ENCODE results near the gene RHEBL1. TPM values are rescaled to one million over a fixed set of nuclear protein-coding genes. Genes with fewer than 3 reads are reported as not detected.
A peak's percentile ranks its signal among the peaks of the same experiment; 100 is the strongest.

RHEBL1 gene
- total RNA-seq, 1 donor from 2014 or later: 3.2 TPM

GRCh38 chr12:49059045-49059298 is 10.8 kb downstream of the RHEBL1 start:
- Mint-ChIP-seq H3K36me3 (ENCODE audit: low read depth, unreplicated experiment) (peaks cover 34% of the 10 kb centered on the region), H3K4me1 (ENCODE audit: unreplicated experiment) (peaks cover 54% of the 10 kb centered on the region), H3K9me3 (ENCODE audit: unreplicated experiment) (no peaks in the 10 kb centered on the region), H3K4me3 (ENCODE audit: unreplicated experiment) (peak overlapping the region; percentile 98), H3K27ac (ENCODE audit: unreplicated experiment) (peak overlapping the region; percentile 89), H3K27me3 (ENCODE audit: unreplicated experiment) (peaks cover 25% of the 10 kb centered on the region)
- TF ChIP-seq CTCF (IDR thresholded peaks at IDR 0.05; ENCODE audit: unreplicated experiment): no peak
- DNase-seq (ENCODE audit: low spot score): no peak

- Mint-ChIP-seq H3K9me3 (ENCODE audit: unreplicated experiment) (no peaks in the 10 kb centered on the region), H3K4me1 (ENCODE audit: unreplicated experiment) (peaks cover 54% of the 10 kb centered on the region), H3K36me3 (ENCODE audit: low read depth, unreplicated experiment) (peaks cover 38% of the 10 kb centered on the region), H3K4me3 (ENCODE audit: unreplicated experiment) (peak overlapping the region; percentile 98), H3K27ac (ENCODE audit: unreplicated experiment) (peak overlapping the region; percentile 97), H3K27me3 (ENCODE audit: unreplicated experiment) (peaks cover 25% of the 10 kb centered on the region)
- no peak for TF ChIP-seq CTCF (IDR thresholded peaks at IDR 0.05; ENCODE audit: unreplicated experiment)
- DNase-seq (ENCODE audit: low spot score): no peak
Observed at GRCh38 chr12:49058366-49059044, 11.3 kb downstream of the RHEBL1 start.

- peaks cover 25% of the 10 kb centered on the region for H3K27me3 Mint-ChIP-seq (ENCODE audit: unreplicated experiment)
- peaks cover 54% of the 10 kb centered on the region for H3K4me1 Mint-ChIP-seq (ENCODE audit: unreplicated experiment)
- TF ChIP-seq CTCF (IDR thresholded peaks at IDR 0.05; ENCODE audit: unreplicated experiment): no peak
- H3K36me3 Mint-ChIP-seq (ENCODE audit: low read depth, unreplicated experiment): peaks cover 44% of the 10 kb centered on the region
- peak overlapping the region; percentile 97 for H3K27ac Mint-ChIP-seq (ENCODE audit: unreplicated experiment)
- no peaks in the 10 kb centered on the region for H3K9me3 Mint-ChIP-seq (ENCODE audit: unreplicated experiment)
- peak overlapping the region; percentile 98 for H3K4me3 Mint-ChIP-seq (ENCODE audit: unreplicated experiment)
- no peak for DNase-seq (ENCODE audit: low spot score)
Observed at GRCh38 chr12:49057888-49058287, 11.9 kb downstream of the RHEBL1 start.

GRCh38 chr12:49055978-49056754 is 13.6 kb downstream of the RHEBL1 start:
- peak; percentile 59 for DNase-seq (ENCODE audit: low spot score)
- Mint-ChIP-seq H3K27ac (ENCODE audit: unreplicated experiment) (peak overlapping the region; percentile 97), H3K27me3 (ENCODE audit: unreplicated experiment) (peaks cover 27% of the 10 kb centered on the region), H3K4me3 (ENCODE audit: unreplicated experiment) (peak overlapping the region; percentile 98), H3K9me3 (ENCODE audit: unreplicated experiment) (no peaks in the 10 kb centered on the region), H3K36me3 (ENCODE audit: low read depth, unreplicated experiment) (peaks cover 60% of the 10 kb centered on the region), H3K4me1 (ENCODE audit: unreplicated experiment) (peaks cover 50% of the 10 kb centered on the region)
- TF ChIP-seq CTCF (IDR thresholded peaks at IDR 0.05; ENCODE audit: unreplicated experiment): no peak

- no peak for DNase-seq (ENCODE audit: low spot score)
- Mint-ChIP-seq H3K27me3 (ENCODE audit: unreplicated experiment) (peaks cover 30% of the 10 kb centered on the region), H3K27ac (ENCODE audit: unreplicated experiment) (peak overlapping the region; percentile 97), H3K36me3 (ENCODE audit: low read depth, unreplicated experiment) (peaks cover 65% of the 10 kb centered on the region), H3K9me3 (ENCODE audit: unreplicated experiment) (no peaks in the 10 kb centered on the region), H3K4me3 (ENCODE audit: unreplicated experiment) (peak overlapping the region; percentile 98), H3K4me1 (ENCODE audit: unreplicated experiment) (peaks cover 48% of the 10 kb centered on the region)
- TF ChIP-seq CTCF (IDR thresholded peaks at IDR 0.05; ENCODE audit: unreplicated experiment): no peak
Observed at GRCh38 chr12:49055092-49055491, 14.7 kb downstream of the RHEBL1 start.

Data from endothelial cell (in vitro differentiated cells).